Dermis microvascular lymphatic vessel endothelial cell (primary cell): ENCODE results near the gene KRTAP6-3. TPM values are rescaled to one million over a fixed set of nuclear protein-coding genes. Genes with fewer than 3 reads are reported as not detected.

Experiments
- DNase-seq, 2 donors: peaks; one replicate each; pipeline versions ENCODE4 v3.0.0 to v3.0.0-alpha.2; 2010; ENCODE audit warnings: low read depth in 2 of 2
- total RNA-seq: library from RNA; depleted of rRNA; stranded (reverse); fragments of >200 nt; gene quantifications from 2 replicates; pipeline ENCODE4 v1.2.1, GENCODE V29; 2014

The KRTAP6-3 gene
- total RNA-seq, result not detected in 2 replicates

- DNase-seq, result no peak
Observed at GRCh38 chr21:30592140-30592539, at the start of gene KRTAP6-3. TSS of gene KRTAP6-3 (plus strand) at chr21:30592440. CDS start at chr21:30592446, 6 bp downstream.

- no peak for DNase-seq
Observed at GRCh38 chr21:30552782-30553181, 39.5 kb upstream of the KRTAP6-3 start.

- DNase-seq, result no peak
Observed at GRCh38 chr21:30555095-30555494, 37.1 kb upstream of the KRTAP6-3 start.

- no peak for DNase-seq
Observed at GRCh38 chr21:30561264-30561895, 30.9 kb upstream of the KRTAP6-3 start, which contains the start of gene KRTAP19-7. TSS of gene KRTAP19-7 (minus strand) at chr21:30561314. CDS start at chr21:30561289, 25 bp downstream.

- no peak for DNase-seq
Observed at GRCh38 chr21:30561957-30562356, 30.3 kb upstream of the KRTAP6-3 start.

GRCh38 chr21:30563072-30563471, 29.2 kb upstream of the KRTAP6-3 start:
- DNase-seq, result no peak

- no peak for DNase-seq
Observed at GRCh38 chr21:30563630-30564029, 28.6 kb upstream of the KRTAP6-3 start.

GRCh38 chr21:30567617-30568016, 24.6 kb upstream of the KRTAP6-3 start:
- no peak for DNase-seq

- no peak for DNase-seq
Observed at GRCh38 chr21:30577766-30578165, 14.5 kb upstream of the KRTAP6-3 start.

- no peak for DNase-seq
Observed at GRCh38 chr21:30579346-30579745, 12.9 kb upstream of the KRTAP6-3 start.

GRCh38 chr21:30580132-30580531, 12.1 kb upstream of the KRTAP6-3 start:
- DNase-seq, result no peak

- no peak for DNase-seq
Observed at GRCh38 chr21:30582870-30583269, 9.4 kb upstream of the KRTAP6-3 start.

- no peak for DNase-seq
Observed at GRCh38 chr21:30590297-30590696, 1.9 kb upstream of the KRTAP6-3 start, which contains the start of gene KRTAP22-2. TSS of gene KRTAP22-2 (minus strand) at chr21:30590397.

- no peak for DNase-seq
Observed at GRCh38 chr21:30598802-30599201, 6.6 kb downstream of the KRTAP6-3 start, which contains the start of gene KRTAP6-2. TSS of gene KRTAP6-2 (minus strand) at chr21:30598902. CDS start at chr21:30598874, 28 bp downstream.

GRCh38 chr21:30600787-30601186, 8.5 kb downstream of the KRTAP6-3 start, which contains the start of gene KRTAP22-1:
TSS of gene KRTAP22-1 (plus strand) at chr21:30601087.
- DNase-seq, result no peak

- DNase-seq, result no peak
Observed at GRCh38 chr21:30605968-30606367, 13.7 kb downstream of the KRTAP6-3 start.

GRCh38 chr21:30612132-30612531, 19.9 kb downstream of the KRTAP6-3 start:
- DNase-seq, result no peak

GRCh38 chr21:30613836-30614235, 21.6 kb downstream of the KRTAP6-3 start, which contains the start of gene KRTAP6-1:
TSS of gene KRTAP6-1 (minus strand) at chr21:30613930. CDS start at chr21:30613904, 26 bp downstream.
- DNase-seq, result no peak

- no peak for DNase-seq
Observed at GRCh38 chr21:30615199-30615598, 23.0 kb downstream of the KRTAP6-3 start.

- DNase-seq, result no peak
Observed at GRCh38 chr21:30616125-30616524, 23.9 kb downstream of the KRTAP6-3 start, which contains the start of gene KRTAP20-1. TSS of gene KRTAP20-1 (plus strand) at chr21:30616425. CDS start at chr21:30616455, 30 bp downstream.

GRCh38 chr21:30620080-30620479, 27.8 kb downstream of the KRTAP6-3 start:
- DNase-seq, result no peak

GRCh38 chr21:30620522-30620921, 28.3 kb downstream of the KRTAP6-3 start, which contains the start of gene KRTAP20-4:
TSS of gene KRTAP20-4 (plus strand) at chr21:30620627.
- DNase-seq, result no peak

GRCh38 chr21:30623362-30623761, 31.1 kb downstream of the KRTAP6-3 start:
- DNase-seq, result no peak
